ENCODE results near the gene GSN.

GSN gene

DNA sequence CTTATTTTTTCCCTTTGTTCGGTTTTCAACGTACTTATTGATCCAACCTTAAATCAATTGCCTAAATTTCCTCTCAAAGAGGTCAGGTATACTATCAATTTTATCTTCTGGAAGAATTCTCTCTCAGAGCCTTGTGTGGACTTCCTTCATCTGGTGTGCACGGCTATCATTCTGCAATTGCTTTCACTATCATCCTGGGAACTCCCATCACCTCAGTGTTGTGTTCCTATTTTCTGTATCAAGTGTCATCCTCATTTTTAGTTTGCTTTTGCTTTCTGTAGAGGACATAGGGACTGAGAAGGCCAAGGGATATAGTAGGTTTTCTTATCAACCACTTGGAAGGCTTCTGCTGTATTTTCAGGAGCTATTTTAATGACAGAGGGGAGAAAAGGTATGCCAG is 90.8 kb downstream of the GSN start:
- DNase-seq (ENCODE audit: low read depth, low spot score), result no peak
- Histone ChIP-seq H3K36me3 (ENCODE audit: insufficient read depth, low read length) (peaks cover 4% of the 10 kb centered on the region; the same call in 1 of the 2 replicates), H3K9me3 (ENCODE audit: low read depth, low read length) (no peaks in the 10 kb centered on the region), H3K27ac (no peak overlapping the region), H3K9ac (ENCODE audit: insufficient read length) (no peak overlapping the region), H3K4me3 (no peak overlapping the region)
- no peak for TF ChIP-seq FOXP2 (optimal IDR thresholded peaks at IDR 0.05; ENCODE audit: control extremely low read depth, extremely low read length, insufficient read depth)
- TF ChIP-seq POLR2AphosphoS5 (IDR thresholded peaks at IDR 0.05; ENCODE audit: borderline replicate concordance, low read depth, low read length), result no peak
- TF ChIP-seq EZH2 (IDR thresholded peaks at IDR 0.05), result no peak

DNA sequence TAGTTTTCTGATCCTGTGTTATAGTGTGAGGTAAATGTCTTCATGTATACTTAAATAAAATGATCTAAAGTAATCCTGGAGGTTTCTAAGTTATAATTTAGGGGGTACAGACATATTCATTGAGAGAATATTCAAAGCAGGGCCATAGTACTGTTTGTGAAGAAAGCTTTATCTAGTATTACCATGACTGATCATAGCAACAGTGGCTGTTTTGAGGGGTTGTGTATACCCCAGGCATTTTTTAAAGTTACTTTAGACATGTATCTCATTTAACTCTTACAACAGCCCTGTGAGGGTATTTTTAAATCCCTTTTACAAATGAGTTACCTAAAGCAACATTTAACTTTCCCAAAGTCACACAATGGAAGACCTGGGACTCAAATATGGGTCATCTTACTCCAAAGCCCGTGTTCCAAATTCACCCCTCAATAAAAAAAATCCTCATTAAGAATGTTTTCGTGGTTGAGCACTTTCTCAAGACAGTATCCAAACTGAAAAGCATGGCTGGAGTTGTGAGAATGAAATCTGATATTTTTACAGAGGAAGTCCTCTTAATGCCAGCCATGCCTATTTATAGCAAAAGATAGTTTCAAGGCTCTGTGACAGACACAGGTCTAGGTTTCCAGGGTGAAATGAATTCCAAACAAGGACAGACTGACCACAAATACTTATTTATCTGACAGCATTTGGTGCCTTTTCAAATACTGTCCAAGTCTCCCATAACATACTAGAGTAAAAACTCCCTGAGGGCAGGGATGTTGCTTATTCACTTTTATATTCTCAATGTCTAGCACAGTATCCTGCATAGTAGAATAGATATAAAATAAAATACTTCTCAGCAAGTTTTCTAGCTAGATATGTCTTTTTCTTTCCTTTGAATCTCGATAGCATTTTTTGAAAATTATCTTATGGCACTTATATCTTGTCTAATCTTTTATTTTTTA is 91.7 kb downstream of the GSN start:
- TF ChIP-seq EZH2 (IDR thresholded peaks at IDR 0.05) (no peak), FOXP2 (optimal IDR thresholded peaks at IDR 0.05; ENCODE audit: control extremely low read depth, extremely low read length, insufficient read depth) (no peak), POLR2AphosphoS5 (IDR thresholded peaks at IDR 0.05; ENCODE audit: borderline replicate concordance, low read depth, low read length) (no peak)
- Histone ChIP-seq H3K9me3 (ENCODE audit: low read depth, low read length) (no peaks in the 10 kb centered on the region), H3K9ac (ENCODE audit: insufficient read length) (no peak overlapping the region), H3K36me3 (ENCODE audit: insufficient read depth, low read length) (no peaks in the 10 kb centered on the region), H3K27ac (no peak overlapping the region), H3K4me3 (no peak overlapping the region)
- DNase-seq (ENCODE audit: low read depth, low spot score), result no peak

GRCh38 chr9:121360601-121361374 is 92.8 kb downstream of the GSN start:
- Histone ChIP-seq H3K9me3 (ENCODE audit: low read depth, low read length) (no peaks in the 10 kb centered on the region), H3K4me3 (peak overlapping the region; percentile 26), H3K9ac (ENCODE audit: insufficient read length) (no peak overlapping the region), H3K27ac (peak overlapping the region; percentile 37; the same call in 1 of the 2 replicates), H3K36me3 (ENCODE audit: insufficient read depth, low read length) (no peaks in the 10 kb centered on the region)
- no peak for DNase-seq (ENCODE audit: low read depth, low spot score)
- TF ChIP-seq FOXP2 (optimal IDR thresholded peaks at IDR 0.05; ENCODE audit: control extremely low read depth, extremely low read length, insufficient read depth) (no peak), POLR2AphosphoS5 (IDR thresholded peaks at IDR 0.05; ENCODE audit: borderline replicate concordance, low read depth, low read length) (no peak), EZH2 (IDR thresholded peaks at IDR 0.05) (no peak)

DNA sequence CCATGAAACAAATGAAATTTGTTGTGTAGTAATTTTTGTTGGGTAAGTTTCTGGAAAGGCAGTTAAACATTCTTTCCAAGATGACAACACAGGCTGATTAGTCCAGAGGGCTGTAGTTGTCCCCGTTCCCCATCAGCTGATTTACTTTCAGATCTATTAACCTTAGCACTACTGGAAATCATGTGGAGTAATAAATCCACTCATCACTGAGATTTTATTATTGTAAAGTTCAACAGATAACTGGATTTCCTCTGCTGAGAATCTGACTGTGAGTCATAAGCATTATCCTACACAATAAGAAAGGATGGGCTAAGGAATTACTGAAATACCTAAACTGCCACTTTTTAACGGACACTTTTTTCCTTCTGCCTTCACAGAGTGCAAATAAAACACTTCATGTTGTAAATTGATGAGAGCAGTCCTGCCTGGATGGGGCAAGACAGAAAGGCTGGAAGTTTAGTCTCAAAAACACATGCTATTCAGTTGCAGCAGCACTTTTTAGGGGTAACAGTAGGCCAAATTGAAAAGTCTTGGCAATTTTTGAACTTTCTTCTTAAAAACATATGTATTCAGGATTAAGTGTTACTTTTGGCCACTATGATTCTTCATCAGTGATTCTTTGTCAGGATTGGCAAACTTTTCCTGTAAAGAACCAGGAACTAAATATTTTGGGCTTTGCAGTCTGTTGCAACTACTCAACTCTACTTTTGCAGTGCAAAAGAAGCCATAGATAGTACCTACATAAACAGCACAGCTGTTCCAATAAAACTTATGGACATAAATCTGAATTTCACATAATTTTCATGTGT is 95.1 kb downstream of the GSN start:
- TF ChIP-seq EZH2 (IDR thresholded peaks at IDR 0.05) (no peak), POLR2AphosphoS5 (IDR thresholded peaks at IDR 0.05; ENCODE audit: borderline replicate concordance, low read depth, low read length) (no peak), FOXP2 (optimal IDR thresholded peaks at IDR 0.05; ENCODE audit: control extremely low read depth, extremely low read length, insufficient read depth) (no peak)
- no peak for DNase-seq (ENCODE audit: low read depth, low spot score)
- Histone ChIP-seq H3K36me3 (ENCODE audit: insufficient read depth, low read length) (no peaks in the 10 kb centered on the region), H3K9me3 (ENCODE audit: low read depth, low read length) (no peaks in the 10 kb centered on the region), H3K27ac (peak overlapping the region; percentile 96), H3K4me3 (peak overlapping the region; percentile 53), H3K9ac (ENCODE audit: insufficient read length) (peak overlapping the region; percentile 72)

DNA sequence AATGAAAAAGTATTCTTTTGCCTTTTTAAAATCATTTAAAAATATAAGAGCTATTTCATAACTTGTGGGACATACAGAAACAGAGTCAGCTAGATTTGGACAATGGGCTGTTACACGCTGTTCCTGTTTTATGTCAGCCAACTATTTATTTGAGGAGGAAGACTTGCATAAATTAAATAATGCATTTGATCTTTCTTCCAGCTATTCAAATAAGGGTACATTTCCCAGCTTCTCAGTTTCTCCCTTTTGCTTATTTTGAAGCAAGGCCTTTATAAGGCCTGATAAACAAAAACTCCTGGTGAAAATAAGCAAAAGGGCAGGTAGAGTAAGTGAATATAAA is 95.6 kb downstream of the GSN start:
- Histone ChIP-seq H3K36me3 (ENCODE audit: insufficient read depth, low read length) (no peaks in the 10 kb centered on the region), H3K4me3 (peak overlapping the region; percentile 53), H3K9me3 (ENCODE audit: low read depth, low read length) (no peaks in the 10 kb centered on the region), H3K27ac (peak overlapping the region; percentile 96), H3K9ac (ENCODE audit: insufficient read length) (peak overlapping the region; percentile 72)
- no peak for TF ChIP-seq POLR2AphosphoS5 (IDR thresholded peaks at IDR 0.05; ENCODE audit: borderline replicate concordance, low read depth, low read length)
- no peak for TF ChIP-seq EZH2 (IDR thresholded peaks at IDR 0.05)
- TF ChIP-seq FOXP2 (optimal IDR thresholded peaks at IDR 0.05; ENCODE audit: control extremely low read depth, extremely low read length, insufficient read depth), result no peak
- no peak for DNase-seq (ENCODE audit: low read depth, low spot score)

DNA sequence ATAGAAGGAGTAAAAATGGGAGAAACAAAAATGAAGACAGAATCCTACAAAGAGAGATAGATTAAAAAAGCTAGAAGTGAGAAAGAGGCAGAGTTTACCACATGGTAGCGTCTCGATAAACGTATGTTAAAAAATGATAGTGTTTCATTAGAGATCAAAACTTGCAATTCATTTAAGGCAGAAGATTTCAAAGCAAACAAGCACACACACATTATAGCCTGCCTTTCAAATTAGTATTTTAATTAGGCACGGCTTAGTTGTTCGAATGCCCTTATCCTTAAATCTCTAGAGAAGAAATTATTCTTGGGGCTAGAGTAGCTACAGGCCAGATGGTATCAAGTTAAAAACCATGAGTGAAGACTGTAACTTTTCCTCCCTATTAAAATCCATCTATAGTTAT is 96.1 kb downstream of the GSN start:
- TF ChIP-seq FOXP2 (optimal IDR thresholded peaks at IDR 0.05; ENCODE audit: control extremely low read depth, extremely low read length, insufficient read depth), result no peak
- no peak for TF ChIP-seq EZH2 (IDR thresholded peaks at IDR 0.05)
- no peak for TF ChIP-seq POLR2AphosphoS5 (IDR thresholded peaks at IDR 0.05; ENCODE audit: borderline replicate concordance, low read depth, low read length)
- H3K27ac ChIP-seq, result peak overlapping the region; percentile 96
- no peaks in the 10 kb centered on the region for H3K9me3 ChIP-seq (ENCODE audit: low read depth, low read length)
- DNase-seq (ENCODE audit: low read depth, low spot score), result no peak
- peak overlapping the region; percentile 72 for H3K9ac ChIP-seq (ENCODE audit: insufficient read length)
- no peaks in the 10 kb centered on the region for H3K36me3 ChIP-seq (ENCODE audit: insufficient read depth, low read length)
- H3K4me3 ChIP-seq, result peak overlapping the region; percentile 53

- Histone ChIP-seq H3K27ac (peak overlapping the region; percentile 96), H3K36me3 (ENCODE audit: insufficient read depth, low read length) (no peaks in the 10 kb centered on the region), H3K4me3 (no peak overlapping the region), H3K9ac (ENCODE audit: insufficient read length) (no peak overlapping the region), H3K9me3 (ENCODE audit: low read depth, low read length) (no peaks in the 10 kb centered on the region)
- TF ChIP-seq FOXP2 (optimal IDR thresholded peaks at IDR 0.05; ENCODE audit: control extremely low read depth, extremely low read length, insufficient read depth), result no peak
- TF ChIP-seq EZH2 (IDR thresholded peaks at IDR 0.05), result no peak
- TF ChIP-seq POLR2AphosphoS5 (IDR thresholded peaks at IDR 0.05; ENCODE audit: borderline replicate concordance, low read depth, low read length), result no peak
- DNase-seq (ENCODE audit: low read depth, low spot score), result no peak
These were observed 96.9 kb downstream of the GSN start for GRCh38 chr9:121364886-121365285.
